GM13977 (cell line): ENCODE data around the gene DTX1.

Source experiments
- DNase-seq: peaks from one replicate; pipeline ENCODE4 v3.0.0; 2012; ENCODE audit warnings: low spot score
- CTCF ChIP-seq: IDR thresholded peaks from 2 replicates; pipeline ENCODE4 v1.5.1; 2012; ENCODE audit warnings: mild to moderate bottlenecking, control low read depth; ENCODE audit not compliant: insufficient read depth; ENCODE audit errors: extremely low read depth, missing control alignments
- in situ Hi-C: fragments of 300-500 bp; cut with MboI; formaldehyde crosslinking; loops from one replicate; pipeline ENCODE4 v1.12.0; 2022; ENCODE audit warnings: low sequenced_read_pairs, low pct_unique_long_range_greater_than_20kb, mixed read lengths, inconsistent platforms; ENCODE audit not compliant: unreplicated experiment

DTX1 gene

DNA sequence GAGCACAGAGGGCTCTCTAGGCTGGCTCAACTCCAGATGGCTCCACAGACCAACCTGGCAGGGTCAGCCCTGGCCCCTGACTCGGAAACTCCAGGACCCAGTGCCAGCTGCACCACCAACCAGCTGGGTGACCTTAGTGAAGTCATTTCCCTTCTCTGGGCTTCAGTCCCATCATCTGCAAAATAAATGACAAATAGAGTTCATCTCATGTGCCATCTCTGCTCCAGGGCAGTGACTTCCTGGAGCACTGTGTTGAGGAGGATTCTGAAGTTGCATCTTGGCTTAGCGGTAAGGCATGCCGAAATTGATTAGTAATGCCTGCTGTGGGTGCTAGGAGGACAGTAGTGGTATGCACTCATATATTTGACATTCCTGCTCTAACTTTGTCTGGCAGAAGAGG, 31.5 kb downstream of the DTX1 start:
- no peak for TF ChIP-seq CTCF
- in situ Hi-C loops, result no loop called here
- DNase-seq, result no peak

DNA sequence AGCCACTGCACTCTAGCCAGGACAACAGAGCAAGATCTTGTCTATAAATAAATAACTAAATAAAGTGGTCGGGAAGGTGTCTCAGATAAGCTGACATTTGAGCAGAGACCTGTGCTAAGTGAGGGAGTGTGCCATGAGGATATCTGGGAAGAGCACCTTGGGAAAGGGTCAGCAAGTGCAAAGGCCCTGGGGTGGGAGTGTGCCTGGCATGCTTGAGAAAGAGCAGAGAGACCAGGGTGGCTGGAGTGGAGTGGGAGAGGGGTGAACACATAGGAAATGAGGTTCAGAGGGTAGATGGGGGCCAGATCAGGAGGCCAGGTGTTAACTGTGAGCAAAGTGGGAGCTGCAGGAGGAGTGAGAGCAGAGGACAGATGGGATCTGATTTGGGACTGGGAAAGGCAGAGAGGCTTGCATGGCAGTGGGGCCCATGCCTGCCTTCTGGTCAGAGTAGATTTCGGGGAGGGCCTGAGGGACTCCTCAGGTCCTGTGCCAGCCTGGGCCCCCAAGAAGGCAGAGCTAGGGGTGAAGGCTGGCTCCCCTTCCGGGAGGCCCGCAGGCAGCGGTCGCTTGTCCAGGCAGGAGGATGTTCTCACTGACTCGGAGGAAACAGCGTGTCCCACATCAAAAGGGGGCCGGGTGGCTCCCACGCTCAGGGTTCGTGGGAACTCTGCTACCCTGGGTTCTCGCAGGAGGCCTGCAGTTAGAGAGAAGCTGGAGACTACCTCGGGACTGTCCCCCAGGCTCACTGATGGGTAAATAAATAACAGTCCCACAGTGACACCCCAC, 32.6 kb downstream of the DTX1 start:
- in situ Hi-C loops, result no loop called here
- no peak for TF ChIP-seq CTCF
- peak; percentile 61 for DNase-seq

- in situ Hi-C loops, result no loop called here
- no peak for TF ChIP-seq CTCF
- no peak for DNase-seq
Measured at GRCh38 chr12:113089839-113090238, 33.3 kb downstream of the DTX1 start.

DNA sequence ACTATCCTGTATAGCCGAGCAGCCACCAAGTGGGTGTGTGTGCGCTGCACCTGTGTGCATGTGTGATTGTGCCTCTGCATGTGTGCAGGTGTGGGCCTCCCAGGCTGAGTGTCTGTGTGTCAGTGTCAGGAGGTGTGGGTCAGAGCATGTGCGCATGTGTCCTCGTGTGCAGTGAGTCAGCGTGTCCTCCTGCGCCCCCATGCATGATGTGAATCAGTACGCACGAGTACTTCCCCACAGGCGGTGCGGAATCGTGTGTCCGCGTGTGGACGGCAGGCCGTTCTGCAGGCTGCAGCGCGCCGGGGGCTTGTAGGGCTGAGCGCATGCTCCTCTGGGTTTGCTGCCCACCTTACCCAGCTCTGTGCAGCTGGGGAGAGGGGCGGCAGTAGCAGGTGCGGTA, 34.2 kb downstream of the DTX1 start:
- no peak for DNase-seq
- no peak for TF ChIP-seq CTCF
- in situ Hi-C loops, result no loop called here

DNA sequence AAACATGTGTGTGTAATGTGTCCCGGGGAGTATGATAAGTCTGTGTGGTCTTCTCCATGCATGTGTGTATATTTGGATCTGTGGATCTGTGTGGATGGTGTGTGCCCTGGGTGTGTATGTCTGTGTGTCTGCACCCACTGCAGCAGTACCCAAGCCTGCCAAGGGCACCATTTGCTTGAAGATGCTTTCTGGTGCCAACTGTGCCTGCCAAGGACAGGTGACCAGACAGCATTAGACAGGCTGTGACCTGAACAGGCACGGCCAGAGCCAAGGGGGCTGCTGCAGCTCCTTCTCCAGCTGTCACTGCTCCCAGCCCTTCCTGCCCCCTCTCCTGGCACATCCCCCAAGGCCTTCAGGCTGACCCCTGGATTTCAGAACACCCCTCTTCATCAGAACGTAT, 35.0 kb downstream of the DTX1 start:
- TF ChIP-seq CTCF, result no peak
- DNase-seq, result no peak
- in situ Hi-C loops, result no loop called here

- DNase-seq, result peak; percentile 76
- in situ Hi-C loops, result no loop called here
- TF ChIP-seq CTCF, result peak; percentile 61
Measured at GRCh38 chr12:113092607-113093408, 36.3 kb downstream of the DTX1 start.
